Measurements from ENCODE around the gene GRK3. TPM values are rescaled to one million over a fixed set of nuclear protein-coding genes. Genes with fewer than 3 reads are reported as not detected.
"Not testable (repeated sequence)": the region's sequence is repeated elsewhere in the genome, so short reads cannot be mapped to it uniquely, and the experiment has no call there.

The GRK3 gene
- total RNA-seq, 4 donors from 2014 or later: 0.49 to 1.1 (median 0.81) TPM

- H3K36me3 ChIP-seq: no peaks in the 10 kb centered on the region
- no peak overlapping the region for H3K4me3 ChIP-seq
- in situ Hi-C loops (cut with MboI; ENCODE audit: low sequenced_read_pairs in 4 of 4): no loop called here
- no peak overlapping the region for H3K27ac ChIP-seq
- no peak for ATAC-seq
- no peak for TF ChIP-seq POLR2A (IDR thresholded peaks at IDR 0.05)
- no peak for TF ChIP-seq CTCF (IDR thresholded peaks at IDR 0.05 in 4 of 5, conservative IDR thresholded peaks at IDR 0.05 in 1 of 5)
- no peaks in the 10 kb centered on the region for H3K9me3 ChIP-seq
- no peak for DNase-seq
- intact Hi-C loops (cut with DNase I; ENCODE audit: low total_unique reads): no loop called here
- no peaks in the 10 kb centered on the region for H3K27me3 ChIP-seq
- no peaks in the 10 kb centered on the region for H3K4me1 ChIP-seq
Measured at GRCh38 chr22:25621986-25622385, 57.5 kb downstream of the GRK3 start.

- no peaks in the 10 kb centered on the region for H3K36me3 ChIP-seq
- TF ChIP-seq POLR2A (IDR thresholded peaks at IDR 0.05): no peak
- no peak for TF ChIP-seq CTCF (IDR thresholded peaks at IDR 0.05 in 4 of 5, conservative IDR thresholded peaks at IDR 0.05 in 1 of 5)
- no peaks in the 10 kb centered on the region for H3K9me3 ChIP-seq
- no peaks in the 10 kb centered on the region for H3K27me3 ChIP-seq
- in situ Hi-C loops (cut with MboI; ENCODE audit: low sequenced_read_pairs in 4 of 4) (no loop called here), intact Hi-C loops (cut with DNase I; ENCODE audit: low total_unique reads) (no loop called here)
- no peaks in the 10 kb centered on the region for H3K4me1 ChIP-seq
- DNase-seq (no peak), ATAC-seq (no peak)
- H3K27ac ChIP-seq: no peak overlapping the region
- no peak overlapping the region for H3K4me3 ChIP-seq
Measured at GRCh38 chr22:25623310-25623734, 58.8 kb downstream of the GRK3 start.

GRCh38 chr22:25623851-25624250 is 59.4 kb downstream of the GRK3 start:
- Histone ChIP-seq H3K4me1 (no peaks in the 10 kb centered on the region), H3K27me3 (no peaks in the 10 kb centered on the region), H3K36me3 (no peaks in the 10 kb centered on the region), H3K27ac (no peak overlapping the region), H3K9me3 (no peaks in the 10 kb centered on the region), H3K4me3 (no peak overlapping the region)
- TF ChIP-seq POLR2A (IDR thresholded peaks at IDR 0.05): no peak
- no peak for TF ChIP-seq CTCF (IDR thresholded peaks at IDR 0.05 in 4 of 5, conservative IDR thresholded peaks at IDR 0.05 in 1 of 5)
- intact Hi-C loops (cut with DNase I; ENCODE audit: low total_unique reads): no loop called here
- DNase-seq (no peak), ATAC-seq (no peak)
- in situ Hi-C loops (cut with MboI; ENCODE audit: low sequenced_read_pairs in 4 of 4): no loop called here

- Histone ChIP-seq H3K4me1 (no peaks in the 10 kb centered on the region), H3K36me3 (no peaks in the 10 kb centered on the region), H3K4me3 (no peak overlapping the region), H3K27ac (no peak overlapping the region), H3K9me3 (no peaks in the 10 kb centered on the region), H3K27me3 (no peaks in the 10 kb centered on the region)
- in situ Hi-C loops (cut with MboI; ENCODE audit: low sequenced_read_pairs in 4 of 4) (no loop called here), intact Hi-C loops (cut with DNase I; ENCODE audit: low total_unique reads) (no loop called here)
- TF ChIP-seq POLR2A (IDR thresholded peaks at IDR 0.05) (no peak), CTCF (IDR thresholded peaks at IDR 0.05 in 4 of 5, conservative IDR thresholded peaks at IDR 0.05 in 1 of 5) (no peak)
- ATAC-seq (no peak), DNase-seq (no peak)
Measured at GRCh38 chr22:25624476-25624875, 60.0 kb downstream of the GRK3 start.

- H3K27ac ChIP-seq; H3K9me3 ChIP-seq; intact Hi-C loops (cut with DNase I; ENCODE audit: low total_unique reads); H3K4me3 ChIP-seq; H3K36me3 ChIP-seq; H3K4me1 ChIP-seq; DNase-seq; H3K27me3 ChIP-seq; ATAC-seq; in situ Hi-C loops (cut with MboI; ENCODE audit: low sequenced_read_pairs in 4 of 4): not testable (repeated sequence)
Measured at GRCh38 chr22:25625747-25626623, 61.5 kb downstream of the GRK3 start.

Data from gastrocnemius medialis (tissue), 4 donors.